Skeletal muscle tissue (tissue), 4 donors: ENCODE data around the gene TSC22D1. TPM values are rescaled to one million over a fixed set of nuclear protein-coding genes. Genes with fewer than 3 reads are reported as not detected.
"Not testable (repeated sequence)": the region's sequence is repeated elsewhere in the genome, so short reads cannot be mapped to it uniquely, and the experiment has no call there.

ENCODE experiments used
- H3K27ac ChIP-seq: one replicate; pipeline ENCODE4 v1.7.0; 2013; ENCODE audit warnings: mild to moderate bottlenecking, low read depth, low read length, inconsistent platforms
- H3K27me3 ChIP-seq, 3 donors: one replicate each; pipeline ENCODE4 v1.7.0; 2013; ENCODE audit warnings: low read length in 3 of 3; ENCODE audit not compliant: control insufficient read depth in 3 of 3, insufficient read depth in 3 of 3
- H3K36me3 ChIP-seq, 3 donors: one replicate each; pipeline ENCODE4 v1.7.0; 2013; ENCODE audit warnings: low read length in 3 of 3; ENCODE audit not compliant: control insufficient read depth in 3 of 3, insufficient read depth in 3 of 3
- H3K4me1 ChIP-seq, 3 donors: one replicate each; pipeline ENCODE4 v1.7.0; 2013; ENCODE audit warnings: low read length in 3 of 3, mild to moderate bottlenecking in 3 of 3; ENCODE audit not compliant: control insufficient read depth in 3 of 3, insufficient read depth in 3 of 3
- H3K4me3 ChIP-seq, 3 donors: one replicate each; pipeline ENCODE4 v1.7.0; 2013; ENCODE audit warnings: low read length in 3 of 3
- H3K9ac ChIP-seq, 3 donors: one replicate each; pipeline ENCODE4 v1.7.0; 2013; ENCODE audit warnings: low read length in 3 of 3, mild to moderate bottlenecking in 3 of 3, moderate library complexity in 2 of 3, low read depth in 1 of 3
- H3K9me3 ChIP-seq, 3 donors: one replicate each; pipeline ENCODE4 v1.7.0; 2013; ENCODE audit warnings: low read length in 3 of 3; ENCODE audit not compliant: control insufficient read depth in 3 of 3
- total RNA-seq: library from RNA; depleted of rRNA; stranded (reverse); fragments of >200 nt; gene quantifications from one replicate; pipeline ENCODE4 v1.2.3, GENCODE V29; 2014
- donor health status: Osteomylitis.

The TSC22D1 gene
- total RNA-seq, 1 donor from 2014 or later = 69.4 TPM

GRCh38 chr13:44464471-44464870, 111.7 kb downstream of the TSC22D1 start:
- no peak overlapping the region for H3K27ac ChIP-seq
- H3K9me3 ChIP-seq = no peaks in the 10 kb centered on the region
- no peak overlapping the region for H3K9ac ChIP-seq
- H3K4me1 ChIP-seq = peaks cover 0 to 25% (median 10%) of the 10 kb centered on the region in 3 donors
- H3K36me3 ChIP-seq = no peaks in the 10 kb centered on the region
- no peaks in the 10 kb centered on the region for H3K27me3 ChIP-seq
- H3K4me3 ChIP-seq = no peak overlapping the region

- H3K27ac ChIP-seq = no peak overlapping the region
- no peak overlapping the region for H3K9ac ChIP-seq
- peaks cover 0 to 32% (median 12%) of the 10 kb centered on the region in 3 donors for H3K4me1 ChIP-seq
- H3K36me3 ChIP-seq = no peaks in the 10 kb centered on the region
- H3K27me3 ChIP-seq = no peaks in the 10 kb centered on the region
- H3K9me3 ChIP-seq = no peaks in the 10 kb centered on the region
- H3K4me3 ChIP-seq = no peak overlapping the region
These were observed 112.4 kb downstream of the TSC22D1 start for GRCh38 chr13:44463759-44464158.

- Histone ChIP-seq H3K27ac (no peak overlapping the region), H3K9ac (no peak overlapping the region), H3K36me3 (no peaks in the 10 kb centered on the region), H3K4me1 (peaks cover 0 to 25% (median 14%) of the 10 kb centered on the region in 3 donors), H3K9me3 (no peaks in the 10 kb centered on the region), H3K27me3 (no peaks in the 10 kb centered on the region), H3K4me3 (no peak overlapping the region)
These were observed 116.5 kb downstream of the TSC22D1 start for GRCh38 chr13:44459674-44460073.

GRCh38 chr13:44458313-44458975, 117.7 kb downstream of the TSC22D1 start:
- no peaks in the 10 kb centered on the region for H3K36me3 ChIP-seq
- H3K27ac ChIP-seq = no peak overlapping the region
- no peak overlapping the region for H3K4me3 ChIP-seq
- no peak overlapping the region for H3K9ac ChIP-seq
- H3K9me3 ChIP-seq = no peaks in the 10 kb centered on the region
- no peaks in the 10 kb centered on the region for H3K27me3 ChIP-seq
- peaks cover 0 to 26% (median 13%) of the 10 kb centered on the region in 3 donors for H3K4me1 ChIP-seq

GRCh38 chr13:44456212-44456611, 119.9 kb downstream of the TSC22D1 start:
- H3K9ac ChIP-seq, H3K9me3 ChIP-seq, H3K27ac ChIP-seq, H3K4me3 ChIP-seq, H3K36me3 ChIP-seq, H3K27me3 ChIP-seq: not testable (repeated sequence)
- H3K4me1 ChIP-seq = peaks cover 0 to 34% (median 23%) of the 10 kb centered on the region in 3 donors

- Histone ChIP-seq H3K9ac (no peak overlapping the region), H3K27ac (no peak overlapping the region), H3K27me3 (no peaks in the 10 kb centered on the region), H3K9me3 (no peaks in the 10 kb centered on the region), H3K4me1 (peaks cover 0 to 39% (median 27%) of the 10 kb centered on the region in 3 donors), H3K4me3 (no peak overlapping the region), H3K36me3 (no peaks in the 10 kb centered on the region)
These were observed 120.4 kb downstream of the TSC22D1 start for GRCh38 chr13:44455769-44456168.

GRCh38 chr13:44453881-44454280, 122.2 kb downstream of the TSC22D1 start:
- Histone ChIP-seq H3K4me1 (peaks cover 3 to 39% (median 28%) of the 10 kb centered on the region in 3 donors), H3K9me3 (no peaks in the 10 kb centered on the region), H3K4me3 (no peak overlapping the region), H3K9ac (no peak overlapping the region), H3K27ac (no peak overlapping the region), H3K27me3 (no peaks in the 10 kb centered on the region), H3K36me3 (no peaks in the 10 kb centered on the region)

- H3K27ac ChIP-seq = no peak overlapping the region
- H3K27me3 ChIP-seq = no peaks in the 10 kb centered on the region
- H3K4me1 ChIP-seq = peaks cover 3 to 35% (median 23%) of the 10 kb centered on the region in 3 donors
- no peaks in the 10 kb centered on the region for H3K9me3 ChIP-seq
- H3K4me3 ChIP-seq = no peak overlapping the region
- no peaks in the 10 kb centered on the region for H3K36me3 ChIP-seq
- H3K9ac ChIP-seq = no peak overlapping the region
These were observed 123.1 kb downstream of the TSC22D1 start for GRCh38 chr13:44453069-44453468.

GRCh38 chr13:44452418-44452817, 123.7 kb downstream of the TSC22D1 start:
- Histone ChIP-seq H3K4me1 (peaks cover 3 to 35% (median 23%) of the 10 kb centered on the region in 3 donors), H3K9ac (no peak overlapping the region), H3K9me3 (no peaks in the 10 kb centered on the region), H3K36me3 (no peaks in the 10 kb centered on the region), H3K27ac (no peak overlapping the region), H3K27me3 (no peaks in the 10 kb centered on the region), H3K4me3 (no peak overlapping the region)

GRCh38 chr13:44451651-44452050, 124.5 kb downstream of the TSC22D1 start:
- Histone ChIP-seq H3K36me3 (no peaks in the 10 kb centered on the region), H3K4me3 (no peak overlapping the region), H3K9me3 (no peaks in the 10 kb centered on the region), H3K9ac (no peak overlapping the region), H3K4me1 (peaks cover 3 to 35% (median 23%) of the 10 kb centered on the region in 3 donors), H3K27ac (peak overlapping the region; percentile 5), H3K27me3 (no peaks in the 10 kb centered on the region)
